Tibial artery (tissue), 4 donors: ENCODE data around the gene DYNLT4.

Experiments used
- DNase-seq, 2 donors: peaks; one replicate each; pipeline ENCODE4 v3.0.0-alpha.2; 2019
- H3K27ac ChIP-seq, 2 donors: fragments of 200-600 bp; sonication (generic) in 1 of 2; 1 replicate in 1 of 2; 2 replicates in 1 of 2; pipeline ENCODE4 v1.5.1; 2018 to 2019; ENCODE audit warnings: mild to moderate bottlenecking in 1 of 2
- H3K27me3 ChIP-seq, 2 donors: fragments of 200-600 bp; sonication (generic) in 1 of 2; one replicate each; pipeline versions ENCODE4 v1.5.1 to v1.6.0; 2016 to 2019
- H3K36me3 ChIP-seq, 3 donors: fragments of 200-600 bp; sonication (generic) in 2 of 3; one replicate each; pipeline ENCODE4 v1.5.1; 2016 to 2019; ENCODE audit warnings: mild to moderate bottlenecking in 2 of 3
- H3K4me1 ChIP-seq, 4 donors: fragments of 200-600 bp; sonication (generic) in 2 of 4; 1 replicate in 3 of 4; 2 replicates in 1 of 4; pipeline ENCODE4 v1.5.1; 2016 to 2019
- H3K4me3 ChIP-seq, 2 donors: fragments of 200-600 bp; sonication (generic) in 1 of 2; 1 replicate in 1 of 2; 2 replicates in 1 of 2; pipeline ENCODE4 v1.5.1; 2018 to 2019; ENCODE audit warnings: mild to moderate bottlenecking in 2 of 2
- H3K9me3 ChIP-seq, 3 donors: fragments of 200-600 bp; sonication (generic) in 1 of 3; one replicate each; pipeline ENCODE4 v1.5.1; 2016 to 2019
- CTCF ChIP-seq, 2 experiments: fragments of 200-600 bp in 1 of 2; fragments of 450-650 bp in 1 of 2; IDR thresholded peaks; one replicate each; pipeline ENCODE4 v1.5.1; 2017 to 2019; ENCODE audit warnings: antibody characterized with exemption in 2 of 2, mild to moderate bottlenecking in 1 of 2, moderate library complexity in 1 of 2
- intact Hi-C: fragments of 100-400 bp; cut with DNase I; formaldehyde crosslinking; loops from one replicate; pipeline ENCODE4 v1.15.0; 2023; ENCODE audit warnings: low total_unique reads

Gene DYNLT4

GRCh38 chr1:44810101-44810761 is 3.1 kb upstream of the DYNLT4 start:
- DNase-seq, result peak; percentile 80 to 93
- Histone ChIP-seq H3K4me3 (peak overlapping the region; percentile 41 to 48), H3K9me3 (no peaks in the 10 kb centered on the region), H3K27ac (peak overlapping the region; percentile 94 to 97), H3K27me3 (no peaks in the 10 kb centered on the region), H3K4me1 (peaks cover 16 to 90% (median 79%) of the 10 kb centered on the region in 4 donors), H3K36me3 (peaks cover 0 to 19% (median 13%) of the 10 kb centered on the region in 3 donors)
- intact Hi-C loops, result no loop called here
- TF ChIP-seq CTCF (IDR thresholded peaks at IDR 0.05), result no peak

GRCh38 chr1:44808938-44809917 is 2.1 kb upstream of the DYNLT4 start:
- peaks cover 6 to 23% (median 21%) of the 10 kb centered on the region in 3 donors for H3K36me3 ChIP-seq
- peak overlapping the region; percentile 41 to 48 for H3K4me3 ChIP-seq
- H3K4me1 ChIP-seq, result peaks cover 16 to 94% (median 77%) of the 10 kb centered on the region in 4 donors
- DNase-seq, result peak; percentile 70 to 85
- H3K27ac ChIP-seq, result peak overlapping the region; percentile 94 to 97
- intact Hi-C loops, result no loop called here
- no peaks in the 10 kb centered on the region for H3K27me3 ChIP-seq
- H3K9me3 ChIP-seq, result no peaks in the 10 kb centered on the region
- no peak for TF ChIP-seq CTCF (IDR thresholded peaks at IDR 0.05)

- DNase-seq, result peak; percentile 86 to 94
- peak within 1 kb of the TSS; percentile 41 to 48 for H3K4me3 ChIP-seq
- H3K4me1 ChIP-seq, result peaks cover 16 to 98% (median 77%) of the 10 kb centered on the region in 4 donors
- peak within 1 kb of the TSS; percentile 94 to 97 for H3K27ac ChIP-seq
- peaks cover 11 to 32% (median 30%) of the 10 kb centered on the region in 3 donors for H3K36me3 ChIP-seq
- intact Hi-C loops, result no loop called here
- no peak for TF ChIP-seq CTCF (IDR thresholded peaks at IDR 0.05)
- no peaks in the 10 kb centered on the region for H3K9me3 ChIP-seq
- no peaks in the 10 kb centered on the region for H3K27me3 ChIP-seq
These were observed 1.1 kb upstream of the DYNLT4 start, which contains the start of gene BTBD19 for GRCh38 chr1:44808063-44808937. BTBD19 (plus strand) TSS chr1:44808523; CDS start chr1:44808821, 298 bp downstream.

- H3K27ac ChIP-seq, result peak overlapping the region; percentile 94 to 97
- TF ChIP-seq CTCF (IDR thresholded peaks at IDR 0.05), result peak in 1 of 2 experiments; percentile 34
- no peaks in the 10 kb centered on the region for H3K9me3 ChIP-seq
- H3K4me3 ChIP-seq, result peak overlapping the region in 1 of 2 donors; percentile 48
- peak; percentile 99 for DNase-seq
- no peaks in the 10 kb centered on the region for H3K27me3 ChIP-seq
- intact Hi-C loops, result no loop called here
- peaks cover 16 to 98% (median 79%) of the 10 kb centered on the region in 4 donors for H3K4me1 ChIP-seq
- H3K36me3 ChIP-seq, result peaks cover 11 to 40% (median 38%) of the 10 kb centered on the region in 3 donors
These were observed 362 bp upstream of the DYNLT4 start for GRCh38 chr1:44807364-44808062.
